ENCODE data around the gene ACOXL.

- TF ChIP-seq EZH2 (IDR thresholded peaks at IDR 0.05; ENCODE audit: insufficient read depth, poor library complexity, severe bottlenecking) (no peak), EZH2phosphoT487 (IDR thresholded peaks at IDR 0.05; ENCODE audit: insufficient read depth, low read depth) (no peak)
These were observed 287.0 kb downstream of the ACOXL start for GRCh38 chr2:111019381-111019780.
